K562 (cell line): ENCODE results near the gene PRICKLE3. TPM values are rescaled to one million over a fixed set of nuclear protein-coding genes. Genes with fewer than 3 reads are reported as not detected.

Experiments
- DEAF1 ChIP-seq: fragments of 450-650 bp; formaldehyde crosslinking; IDR thresholded peaks from 2 replicates; pipeline ENCODE4 v1.4.0; 2020; ENCODE audit warnings: mild to moderate bottlenecking, moderate library complexity
- E4F1 ChIP-seq: fragments of 250-450 bp; sonication (Bioruptor Pico); IDR thresholded peaks from 2 replicates; pipeline ENCODE4 v1.5.0; 2021; ENCODE audit warnings: mild to moderate bottlenecking, borderline replicate concordance
- FOXK2 ChIP-seq, 2 experiments: fragments of 450-650 bp; IDR thresholded peaks in 1 of 2; conservative IDR thresholded peaks in 1 of 2; 2 replicates each; pipeline ENCODE4 v1.6.1; 2016; ENCODE audit warnings: low read depth in 2 of 2, mild to moderate bottlenecking in 1 of 2
- MAZ ChIP-seq, 2 experiments: fragments of 450-650 bp in 1 of 2; sonication (generic) in 1 of 2; formaldehyde crosslinking; IDR thresholded peaks in 1 of 2; conservative IDR thresholded peaks in 1 of 2; 2 replicates each; pipeline versions ENCODE4 v1.4.0 to v1.5.0; 2020; ENCODE audit warnings: mild to moderate bottlenecking in 1 of 2, missing genetic modification reagents in 1 of 2
- MECOM ChIP-seq: fragments of 250-450 bp; sonication (Bioruptor Pico); IDR thresholded peaks from 2 replicates; pipeline ENCODE4 v1.8.0; 2022; ENCODE audit warnings: inconsistent platforms
- MTA3 ChIP-seq: fragments of 450-650 bp; formaldehyde crosslinking; IDR thresholded peaks from 2 replicates; pipeline ENCODE4 v1.6.1; 2017; ENCODE audit warnings: mild to moderate bottlenecking, borderline replicate concordance
- MXD1 ChIP-seq: fragments of 250-450 bp; sonication (Bioruptor Pico); IDR thresholded peaks from 2 replicates; pipeline ENCODE4 v1.8.0; 2021; ENCODE audit warnings: borderline replicate concordance, mild to moderate bottlenecking, moderate library complexity; ENCODE audit not compliant: poor library complexity, severe bottlenecking
- MYNN ChIP-seq, 2 experiments: sonication (generic); formaldehyde crosslinking in 1 of 2; IDR thresholded peaks; 2 replicates each; pipeline versions ENCODE4 v1.5.0 to v1.6.1; 2016 to 2020; ENCODE audit warnings: antibody characterized with exemption in 1 of 2, missing genetic modification reagents in 1 of 2
- RBM14 ChIP-seq: fragments of 200-400 bp; formaldehyde crosslinking; IDR thresholded peaks from 2 replicates; pipeline ENCODE4 v1.6.1; 2018; ENCODE audit warnings: low read depth, mild to moderate bottlenecking, low read length, moderate library complexity, borderline replicate concordance; ENCODE audit not compliant: insufficient read depth
- TGIF2 ChIP-seq: sonication (generic); formaldehyde crosslinking; IDR thresholded peaks from 2 replicates; pipeline ENCODE4 v1.8.1; 2022; ENCODE audit warnings: mild to moderate bottlenecking, missing genetic modification reagents, moderate library complexity
- ZFP36 ChIP-seq: fragments of 150-350 bp; IDR thresholded peaks from 2 replicates; pipeline ENCODE4 v1.6.1; 2018; ENCODE audit warnings: low read length, low read depth; ENCODE audit not compliant: partially characterized antibody
- ZNF175 ChIP-seq: fragments of 200-800 bp; sonication (Bioruptor generic); IDR thresholded peaks from 2 replicates; pipeline ENCODE4 v1.6.1; 2016; ENCODE audit warnings: low read depth, mild to moderate bottlenecking, missing genetic modification characterization, missing compliant biosample characterization
- ZNF785 ChIP-seq: fragments of 250-450 bp; sonication (Bioruptor Pico); IDR thresholded peaks from 2 replicates; pipeline ENCODE4 v1.4.0; 2020; ENCODE audit warnings: mild to moderate bottlenecking
- polyA plus RNA-seq, 8 experiments: library from polyadenylated mRNA; depleted of rRNA in 4 of 8; stranded (reverse) in 5 of 8; unstranded in 3 of 8; fragments of >200 nt; fragmentation: Nextera tagmentation in 2 of 8; fragmentation: Illumina TruSeq in 1 of 8; extraction: Ambion mirVana in 2 of 8; extraction: Trizol in 1 of 8; gene quantifications; 2 replicates each; pipeline versions ENCODE4 v1.2.1 to v1.2.3, GENCODE V29; 2011 to 2014; ENCODE audit warnings: inconsistent platforms in 1 of 8, missing spikeins in 1 of 8
- total RNA-seq, 7 experiments: library from RNA; depleted of rRNA in 6 of 7; stranded (reverse); fragments of >200 nt in 6 of 7; fragmentation: Illumina TruSeq in 2 of 7; extraction: Trizol in 2 of 7; gene quantifications; 2 replicates each; pipeline versions ENCODE4 v1.2.1 to v1.2.3, GENCODE V29; 2011 to 2021; ENCODE audit warnings: low replicate concordance in 1 of 7
- TF ChIP-seq, protein P1 (sequence below): fragments of 250-450 bp; sonication (Bioruptor Pico); IDR thresholded peaks from 2 replicates; pipeline ENCODE4 v1.5.0; 2021
- TF ChIP-seq, protein P2 (sequence below), 3 experiments: fragments of 200-800 bp in 1 of 3; fragments of 250-450 bp in 1 of 3; fragments of 450-650 bp in 1 of 3; sonication (Bioruptor Pico) in 1 of 3; sonication (Bioruptor generic) in 1 of 3; formaldehyde crosslinking in 1 of 3; IDR thresholded peaks; 2 replicates each; pipeline versions ENCODE4 v1.6.1 to v1.8.0; 2016 to 2022; ENCODE audit warnings: mild to moderate bottlenecking in 2 of 3, missing genetic modification characterization in 2 of 3, missing compliant biosample characterization in 1 of 3, moderate library complexity in 1 of 3

Gene PRICKLE3
- total and polyA plus RNA-seq, 9 of the 15 experiments (the other 6 are each of a cell fraction or from before 2014, with no cell fraction given) = 1.1 to 44.3 (median 14.0) TPM

DNA sequence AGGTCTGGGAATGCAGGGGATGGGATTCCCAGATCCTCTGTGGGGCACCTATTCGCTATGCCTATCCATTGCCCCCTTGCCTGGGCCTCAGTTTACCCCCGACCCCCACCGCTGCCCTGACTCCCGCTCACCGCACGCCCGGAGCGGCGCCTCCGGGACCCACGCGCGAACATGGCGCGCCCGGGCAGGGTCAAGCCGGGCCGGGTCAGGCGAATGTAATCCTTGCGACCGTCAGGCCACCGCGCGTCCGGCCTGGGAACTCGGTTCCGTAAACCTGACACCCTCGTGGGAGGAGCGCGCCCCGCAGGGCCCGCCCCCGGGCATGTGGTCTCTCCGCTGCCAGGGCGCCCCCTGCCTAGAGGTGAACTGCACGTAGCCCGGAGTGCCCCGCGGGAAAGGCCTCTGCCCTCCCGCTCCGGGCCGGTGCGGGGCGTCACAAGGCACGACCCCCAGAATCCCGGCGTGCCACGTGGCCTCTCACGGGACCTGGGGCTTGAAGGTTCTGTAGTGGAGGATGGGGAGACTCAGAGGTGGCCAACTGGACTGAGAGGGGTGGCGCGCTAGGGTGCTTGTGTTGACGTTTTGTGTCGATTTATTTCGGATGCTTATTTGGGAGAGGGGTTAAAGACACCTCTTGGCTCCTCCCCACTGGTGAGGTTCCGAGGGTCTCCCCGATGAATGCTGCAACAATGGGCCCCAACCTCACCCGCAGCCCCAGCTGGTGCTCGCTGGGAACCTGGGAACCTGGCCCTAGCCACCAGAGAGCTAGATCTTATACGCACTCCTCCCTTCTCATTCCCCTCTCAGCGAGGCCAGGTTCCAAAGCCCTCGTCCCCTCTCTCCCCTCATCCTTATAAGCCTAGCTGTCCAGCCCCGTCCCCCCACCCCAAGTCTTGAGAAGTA lies at the start of gene PRICKLE3 (continued):
- TF ChIP-seq MTA3 (peak; percentile 90), ZNF785 (CRISPR knock-in tag) (no peak), DEAF1 (CRISPR knock-in tag) (0 out of 2 replicates have a peak, but pooled peaks have one; percentile 17), ZNF175 (0 out of 2 replicates have a peak, but pooled peaks have one; percentile 38), TGIF2 (CRISPR knock-in tag) (0 out of 2 replicates have a peak, but pooled peaks have one; percentile 38), MECOM (CRISPR knock-in tag) (no peak), FOXK2 (conservative IDR thresholded peaks at IDR 0.05 in 1 of 2, IDR thresholded peaks at IDR 0.05 in 1 of 2; ENCODE audit: low read depth in 2 of 2) (peak; percentile 15 to 48; a peak in 1 of 4 replicates), E4F1 (CRISPR knock-in tag) (no peak), MYNN (IDR thresholded peaks at IDR 0.05) (peak; percentile 90), MYNN (CRISPR knock-in tag; IDR thresholded peaks at IDR 0.05) (no peak), RBM14 (no peak), MAZ (CRISPR knock-in tag; conservative IDR thresholded peaks at IDR 0.05 in 1 of 2, IDR thresholded peaks at IDR 0.05 in 1 of 2) (peak; percentile 56 to 60; a peak in 2 of 4 replicates), ZFP36 (no peak), MXD1 (peak; percentile 19)
- TF ChIP-seq, protein P1, sequence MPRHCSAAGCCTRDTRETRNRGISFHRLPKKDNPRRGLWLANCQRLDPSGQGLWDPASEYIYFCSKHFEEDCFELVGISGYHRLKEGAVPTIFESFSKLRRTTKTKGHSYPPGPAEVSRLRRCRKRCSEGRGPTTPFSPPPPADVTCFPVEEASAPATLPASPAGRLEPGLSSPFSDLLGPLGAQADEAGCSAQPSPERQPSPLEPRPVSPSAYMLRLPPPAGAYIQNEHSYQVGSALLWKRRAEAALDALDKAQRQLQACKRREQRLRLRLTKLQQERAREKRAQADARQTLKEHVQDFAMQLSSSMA (CRISPR knock-in tag) = no peak
- TF ChIP-seq, protein P2, sequence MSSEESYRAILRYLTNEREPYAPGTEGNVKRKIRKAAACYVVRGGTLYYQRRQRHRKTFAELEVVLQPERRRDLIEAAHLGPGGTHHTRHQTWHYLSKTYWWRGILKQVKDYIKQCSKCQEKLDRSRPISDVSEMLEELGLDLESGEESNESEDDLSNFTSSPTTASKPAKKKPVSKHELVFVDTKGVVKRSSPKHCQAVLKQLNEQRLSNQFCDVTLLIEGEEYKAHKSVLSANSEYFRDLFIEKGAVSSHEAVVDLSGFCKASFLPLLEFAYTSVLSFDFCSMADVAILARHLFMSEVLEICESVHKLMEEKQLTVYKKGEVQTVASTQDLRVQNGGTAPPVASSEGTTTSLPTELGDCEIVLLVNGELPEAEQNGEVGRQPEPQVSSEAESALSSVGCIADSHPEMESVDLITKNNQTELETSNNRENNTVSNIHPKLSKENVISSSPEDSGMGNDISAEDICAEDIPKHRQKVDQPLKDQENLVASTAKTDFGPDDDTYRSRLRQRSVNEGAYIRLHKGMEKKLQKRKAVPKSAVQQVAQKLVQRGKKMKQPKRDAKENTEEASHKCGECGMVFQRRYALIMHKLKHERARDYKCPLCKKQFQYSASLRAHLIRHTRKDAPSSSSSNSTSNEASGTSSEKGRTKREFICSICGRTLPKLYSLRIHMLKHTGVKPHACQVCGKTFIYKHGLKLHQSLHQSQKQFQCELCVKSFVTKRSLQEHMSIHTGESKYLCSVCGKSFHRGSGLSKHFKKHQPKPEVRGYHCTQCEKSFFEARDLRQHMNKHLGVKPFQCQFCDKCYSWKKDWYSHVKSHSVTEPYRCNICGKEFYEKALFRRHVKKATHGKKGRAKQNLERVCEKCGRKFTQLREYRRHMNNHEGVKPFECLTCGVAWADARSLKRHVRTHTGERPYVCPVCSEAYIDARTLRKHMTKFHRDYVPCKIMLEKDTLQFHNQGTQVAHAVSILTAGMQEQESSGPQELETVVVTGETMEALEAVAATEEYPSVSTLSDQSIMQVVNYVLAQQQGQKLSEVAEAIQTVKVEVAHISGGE (CRISPR knock-in tag; IDR thresholded peaks at IDR 0.05) = no peak
